ENCODE results near the gene PITX1.

PITX1 gene

DNA sequence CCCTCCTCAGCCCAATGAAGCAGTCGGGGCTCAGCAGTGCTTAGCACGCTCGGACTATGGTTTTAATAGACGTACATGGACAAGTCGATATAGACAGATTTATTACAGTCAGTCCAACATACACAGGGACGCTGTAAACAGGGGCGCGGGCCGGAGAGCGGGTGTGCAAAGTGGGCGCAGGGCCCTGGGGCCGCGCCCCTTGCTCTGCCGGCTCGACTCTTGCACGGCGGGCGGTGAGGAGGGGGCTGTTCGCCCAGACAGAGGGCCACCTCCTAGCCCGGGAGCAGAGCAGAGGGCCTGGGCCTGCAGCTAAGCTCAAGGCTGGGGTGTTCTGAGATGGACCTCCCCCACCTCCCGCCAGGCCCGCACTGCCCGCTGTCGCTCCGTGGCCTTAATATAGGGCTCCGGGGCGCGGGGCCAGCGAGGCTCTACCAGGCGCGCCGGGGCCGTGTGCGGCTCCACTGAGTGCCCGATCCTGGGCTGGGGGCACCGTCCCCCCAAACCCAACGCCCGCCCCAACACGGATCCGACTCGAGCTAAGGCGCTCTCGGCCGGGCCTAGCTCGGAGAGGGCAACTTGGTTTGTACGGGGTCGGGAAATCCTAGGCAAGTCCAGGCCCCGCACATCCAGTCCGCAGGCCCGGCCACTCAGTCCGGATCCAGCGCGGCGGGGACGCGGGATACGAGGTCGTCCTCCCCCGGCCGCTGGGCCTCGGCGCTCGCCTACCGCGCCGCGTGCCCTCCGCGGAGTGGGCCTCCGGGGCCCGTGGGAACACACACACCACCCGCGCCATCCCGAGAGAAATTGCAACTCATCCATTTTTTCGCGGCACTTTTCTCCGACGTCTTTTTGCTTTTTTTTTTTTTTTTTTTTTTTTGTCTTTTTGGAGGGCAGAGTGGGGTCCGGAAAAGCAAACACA is 6.1 kb downstream of the PITX1 start:
- no peak for DNase-seq

DNA sequence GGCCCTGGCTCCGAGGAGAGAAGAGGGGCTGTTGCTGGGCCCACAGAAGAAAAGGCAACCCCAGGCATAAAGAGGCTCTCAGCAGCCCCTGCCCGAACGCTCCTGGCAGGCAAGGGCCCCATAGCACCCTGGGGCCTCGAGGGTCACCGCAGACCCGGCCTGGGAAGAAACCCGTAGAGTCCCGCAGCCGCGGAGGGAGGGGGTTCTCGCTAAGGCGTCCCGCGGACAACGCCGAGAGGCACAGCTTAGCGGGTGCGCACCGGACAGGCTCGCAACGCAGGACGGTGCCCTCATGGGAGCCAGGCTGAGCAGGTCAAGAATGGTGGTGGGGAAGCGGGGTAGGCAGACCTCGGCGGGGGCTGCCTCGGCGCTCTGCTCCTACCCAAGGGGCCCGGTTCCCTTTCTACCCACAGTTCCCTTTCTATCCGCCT is 6.7 kb downstream of the PITX1 start:
- DNase-seq: no peak

DNA sequence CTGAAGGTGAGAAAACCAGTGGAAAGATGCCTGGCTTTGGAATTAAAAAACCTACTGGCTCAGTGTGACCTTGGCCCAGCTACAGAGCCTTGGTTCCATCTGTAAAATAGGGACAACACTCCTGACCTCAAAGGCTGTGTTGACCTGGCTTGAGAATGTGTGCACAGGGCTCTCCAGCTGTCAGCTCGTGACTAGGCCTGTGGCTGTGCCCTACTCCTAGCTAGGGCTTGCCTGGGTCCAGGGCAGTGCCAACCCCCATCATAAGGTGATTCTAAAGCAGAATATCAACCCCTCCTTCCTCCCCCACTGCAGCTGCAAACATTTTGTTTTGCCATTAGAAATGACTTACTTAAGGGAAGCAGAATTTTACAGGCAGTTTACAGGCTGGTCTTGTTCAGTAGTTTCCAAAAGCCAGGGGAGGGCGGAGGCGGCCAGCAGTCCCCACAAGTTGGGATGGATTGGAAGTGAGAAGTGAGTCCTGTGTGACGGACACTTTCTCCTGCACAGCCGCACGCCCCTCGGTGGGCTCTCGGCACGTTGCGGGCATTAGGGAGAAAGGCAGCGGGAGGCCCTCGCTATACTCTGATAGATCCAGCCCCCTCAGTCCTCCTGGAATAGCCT is 7.3 kb downstream of the PITX1 start:
- DNase-seq: no peak

- DNase-seq: no peak
These were observed 8.0 kb downstream of the PITX1 start for GRCh38 chr5:135025730-135026644.

- DNase-seq: no peak
These were observed 8.9 kb downstream of the PITX1 start for GRCh38 chr5:135024956-135025729.

DNA sequence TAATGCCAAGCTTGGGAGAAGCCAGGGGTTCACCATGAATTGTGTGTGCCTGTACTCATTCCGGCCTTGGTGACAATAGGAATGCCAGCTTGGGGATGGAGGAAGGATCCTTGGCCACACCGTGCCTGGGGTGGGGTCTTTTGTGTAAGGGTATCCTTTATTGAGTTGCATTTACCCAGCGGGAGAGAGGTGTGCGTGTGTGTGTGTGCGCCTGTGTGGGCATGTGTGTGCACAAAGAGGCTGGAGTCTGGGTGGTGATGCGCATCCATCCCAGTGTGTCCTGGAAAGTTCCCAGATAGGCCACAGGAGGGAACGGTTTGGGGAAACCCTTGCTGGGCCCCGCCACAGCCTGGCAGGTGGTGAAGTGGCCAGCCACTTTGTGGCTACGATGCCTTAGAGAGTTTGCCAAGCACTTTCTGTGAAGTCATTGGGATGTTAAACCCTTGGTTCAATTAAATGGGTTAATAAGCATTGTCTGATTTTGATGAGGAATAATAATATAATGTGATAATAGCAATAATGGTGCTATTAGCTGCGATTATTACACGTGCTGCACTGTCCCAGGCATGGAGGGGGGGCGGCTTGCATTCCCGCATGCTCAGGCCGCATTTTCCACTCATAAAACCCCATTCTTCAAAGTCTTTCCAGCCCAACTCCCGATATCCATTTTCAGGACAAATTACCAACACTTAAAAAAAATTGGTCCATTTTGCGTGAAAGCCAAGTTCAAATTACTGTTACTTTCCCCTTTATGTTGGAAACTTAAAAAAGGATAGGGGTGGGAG is 13.7 kb downstream of the PITX1 start:
- DNase-seq: no peak

DNA sequence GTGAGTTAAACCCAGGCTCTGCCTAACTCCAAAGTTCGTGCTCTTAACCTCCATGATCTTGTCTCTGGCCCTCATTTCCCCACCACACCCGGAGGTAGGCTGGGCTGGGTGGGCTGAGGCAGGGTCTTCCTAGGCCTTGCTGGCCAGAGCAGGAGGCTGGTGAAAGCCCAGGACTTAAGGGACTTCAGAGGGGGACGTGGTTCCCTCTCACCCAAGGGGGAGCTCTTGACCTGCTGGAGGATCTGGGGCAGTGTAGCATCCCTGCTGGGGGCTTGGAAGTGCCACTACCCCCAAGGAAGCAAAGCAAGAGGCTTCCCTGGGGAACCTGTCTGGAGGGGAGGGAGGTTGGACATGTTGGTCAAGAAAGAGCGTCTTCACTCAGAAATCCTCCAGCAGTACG is 14.7 kb downstream of the PITX1 start:
- DNase-seq: no peak

DNA sequence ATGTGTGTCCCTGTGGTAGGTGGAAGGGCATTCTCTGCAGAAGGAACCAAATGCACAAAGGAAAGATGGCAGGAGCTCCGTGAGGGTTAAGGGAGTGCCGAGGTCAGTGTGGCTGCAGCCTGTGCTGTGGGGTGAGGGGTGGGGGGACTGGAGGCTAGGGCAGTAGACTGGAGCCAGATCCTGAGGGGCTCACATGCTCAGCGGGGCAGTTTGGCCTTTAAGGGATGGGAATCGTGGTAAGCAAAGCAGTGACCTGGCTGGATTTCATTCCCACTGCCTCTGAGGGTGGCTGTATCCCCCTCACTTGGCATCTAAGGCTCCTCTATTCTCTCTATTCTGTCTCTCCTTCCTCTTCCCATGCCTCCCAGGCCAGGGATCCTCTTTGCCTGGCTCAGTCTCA is 15.6 kb downstream of the PITX1 start:
- DNase-seq: no peak

DNA sequence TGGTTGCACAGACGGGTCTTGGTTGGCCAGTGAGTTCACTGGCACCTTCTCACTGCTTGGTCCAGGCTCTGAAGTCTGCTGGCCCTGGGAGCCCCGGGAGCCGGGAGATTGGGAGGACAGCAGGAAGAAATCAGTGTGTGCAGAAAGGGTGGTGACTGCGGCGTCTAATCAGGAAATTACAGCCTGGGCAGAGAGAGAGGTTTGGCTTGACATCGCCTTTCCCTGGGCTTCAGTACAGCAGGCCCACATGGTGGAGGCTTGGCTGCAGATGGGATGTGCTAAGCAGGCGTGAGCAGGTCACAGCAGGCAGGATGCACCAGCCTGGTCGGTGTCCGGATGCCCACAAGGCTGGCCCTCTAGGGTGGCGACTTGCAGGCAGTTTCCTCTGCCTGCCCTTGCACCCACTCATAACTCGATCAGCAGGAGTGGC is 17.2 kb downstream of the PITX1 start:
- DNase-seq: no peak

- DNase-seq: no peak
These were observed 18.1 kb downstream of the PITX1 start for GRCh38 chr5:135015942-135016341.

DNA sequence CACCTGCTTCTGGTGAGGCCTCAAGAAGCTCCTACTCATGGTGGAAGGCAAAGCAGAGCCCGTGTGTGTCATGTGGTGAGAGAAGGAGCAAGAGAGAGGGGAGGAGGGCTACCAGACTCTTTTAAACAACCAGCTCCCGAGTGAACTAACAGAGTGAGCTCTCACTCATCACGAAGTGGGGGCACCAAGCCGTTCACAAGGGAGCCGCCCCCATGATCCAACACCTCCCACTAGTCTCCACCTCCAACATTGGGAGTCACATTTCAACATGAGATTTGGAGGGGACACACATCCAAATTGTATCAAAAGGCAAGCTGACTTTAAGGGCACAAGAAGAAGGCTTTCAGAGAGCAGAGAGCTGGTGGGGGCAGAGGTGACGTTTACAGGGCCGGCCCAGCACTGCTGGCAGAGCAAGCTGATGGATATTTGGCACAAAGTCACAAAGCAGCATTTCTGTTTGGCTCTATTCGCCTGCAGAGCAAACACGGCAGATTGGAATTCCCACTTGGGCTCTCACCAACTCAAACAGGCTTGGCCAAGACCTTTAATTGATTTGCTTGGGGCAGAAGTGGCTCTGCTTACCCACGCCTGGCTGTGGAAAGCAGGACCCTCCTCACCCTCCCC is 20.0 kb downstream of the PITX1 start:
- DNase-seq: peak; percentile 47

GRCh38 chr5:135013445-135013844 is 20.6 kb downstream of the PITX1 start:
- no peak for DNase-seq

- no peak for DNase-seq
These were observed 21.1 kb downstream of the PITX1 start for GRCh38 chr5:135012951-135013391.

DNA sequence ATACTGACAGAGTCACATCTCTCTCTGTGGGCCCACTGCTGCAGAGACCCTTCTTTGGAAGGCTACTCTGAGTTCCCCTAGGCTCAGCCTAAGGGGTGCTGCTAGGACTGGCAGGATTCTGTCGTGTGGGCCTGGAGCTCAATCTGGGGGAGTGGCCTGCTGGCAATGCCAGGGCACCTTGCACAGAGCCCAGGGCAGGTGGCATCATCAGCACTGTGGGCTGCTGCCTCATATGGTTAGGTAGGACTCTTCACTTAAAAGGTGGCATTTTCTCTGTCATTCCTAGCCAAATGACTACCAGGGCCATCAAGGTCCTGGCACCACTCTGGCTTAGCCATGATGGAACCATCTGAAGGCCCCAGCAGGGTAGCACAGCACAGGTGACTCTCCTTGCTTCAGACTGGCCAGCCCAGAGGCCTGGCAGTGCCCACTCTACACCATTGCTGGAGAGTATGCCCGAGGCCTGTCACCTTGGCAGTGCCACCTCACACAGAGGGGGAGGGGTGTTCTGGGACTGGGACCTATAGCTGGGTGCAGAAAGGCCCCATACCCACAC is 21.9 kb downstream of the PITX1 start:
- no peak for DNase-seq

DNA sequence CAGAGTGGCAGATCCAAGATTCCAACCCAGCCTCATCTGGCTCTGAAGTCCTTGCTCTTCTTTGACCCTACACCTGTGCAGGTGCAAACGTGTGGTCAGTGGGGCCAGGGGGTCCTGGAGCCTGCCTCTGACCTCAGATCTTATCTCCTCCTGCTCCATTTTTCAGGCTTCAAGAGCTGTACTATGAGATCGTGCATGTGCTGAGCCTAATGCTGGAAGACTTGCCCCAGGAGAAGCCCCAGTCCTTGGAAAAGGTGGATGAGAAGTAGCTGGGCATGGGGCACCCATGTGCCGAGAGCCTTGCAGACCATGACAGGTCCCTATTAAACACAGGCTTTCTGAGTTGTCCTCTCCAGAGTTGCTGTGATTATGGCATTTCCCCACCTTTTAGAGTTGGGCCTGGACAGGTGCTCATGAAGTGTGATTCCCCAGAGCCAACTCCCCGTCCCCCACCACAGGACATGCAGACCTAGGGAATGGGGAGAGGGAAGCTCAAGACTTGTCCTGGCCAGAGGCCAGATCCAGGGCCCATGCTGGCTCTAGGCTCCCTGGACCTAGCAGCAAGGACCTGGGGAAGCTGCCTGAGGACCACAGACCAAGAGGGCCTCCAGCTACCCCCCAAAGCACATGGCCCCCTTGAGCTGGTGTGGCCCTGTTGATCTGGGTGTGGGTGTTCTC is 22.5 kb downstream of the PITX1 start:
- DNase-seq: no peak

- no peak for DNase-seq
These were observed 23.3 kb downstream of the PITX1 start for GRCh38 chr5:135010502-135011354.

GRCh38 chr5:135009736-135010501 is 24.1 kb downstream of the PITX1 start:
- DNase-seq: no peak
